ENCODE results near the gene APC2. TPM values are rescaled to one million over a fixed set of nuclear protein-coding genes. Genes with fewer than 3 reads are reported as not detected.

APC2 gene
- total RNA-seq, 4 donors from 2014 or later: 0.42 to 1.8 (median 1.2) TPM

DNA sequence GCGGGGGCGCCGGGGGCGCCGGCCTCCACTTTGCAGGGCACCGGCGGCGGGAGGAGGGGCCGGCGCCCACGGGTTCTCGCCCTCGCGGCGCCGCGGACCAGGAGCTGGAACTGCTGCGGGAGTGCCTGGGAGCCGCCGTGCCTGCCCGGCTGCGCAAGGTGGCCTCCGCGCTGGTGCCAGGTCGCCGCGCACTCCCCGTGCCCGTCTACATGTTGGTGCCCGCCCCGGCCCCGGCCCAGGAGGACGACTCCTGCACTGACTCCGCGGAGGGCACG, 17.2 kb downstream of the APC2 start:
- TF ChIP-seq POLR2A (IDR thresholded peaks at IDR 0.05; ENCODE audit: low read depth): no peak
- no peak for TF ChIP-seq POLR2AphosphoS5 (IDR thresholded peaks at IDR 0.05)
- TF ChIP-seq, protein P1, sequence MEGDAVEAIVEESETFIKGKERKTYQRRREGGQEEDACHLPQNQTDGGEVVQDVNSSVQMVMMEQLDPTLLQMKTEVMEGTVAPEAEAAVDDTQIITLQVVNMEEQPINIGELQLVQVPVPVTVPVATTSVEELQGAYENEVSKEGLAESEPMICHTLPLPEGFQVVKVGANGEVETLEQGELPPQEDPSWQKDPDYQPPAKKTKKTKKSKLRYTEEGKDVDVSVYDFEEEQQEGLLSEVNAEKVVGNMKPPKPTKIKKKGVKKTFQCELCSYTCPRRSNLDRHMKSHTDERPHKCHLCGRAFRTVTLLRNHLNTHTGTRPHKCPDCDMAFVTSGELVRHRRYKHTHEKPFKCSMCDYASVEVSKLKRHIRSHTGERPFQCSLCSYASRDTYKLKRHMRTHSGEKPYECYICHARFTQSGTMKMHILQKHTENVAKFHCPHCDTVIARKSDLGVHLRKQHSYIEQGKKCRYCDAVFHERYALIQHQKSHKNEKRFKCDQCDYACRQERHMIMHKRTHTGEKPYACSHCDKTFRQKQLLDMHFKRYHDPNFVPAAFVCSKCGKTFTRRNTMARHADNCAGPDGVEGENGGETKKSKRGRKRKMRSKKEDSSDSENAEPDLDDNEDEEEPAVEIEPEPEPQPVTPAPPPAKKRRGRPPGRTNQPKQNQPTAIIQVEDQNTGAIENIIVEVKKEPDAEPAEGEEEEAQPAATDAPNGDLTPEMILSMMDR (IDR thresholded peaks at IDR 0.05): no peak
- no peak for TF ChIP-seq EP300 (IDR thresholded peaks at IDR 0.05)
- peaks cover 51 to 72% (median 66%) of the 10 kb centered on the region in 4 donors for H3K4me1 ChIP-seq
- peaks cover 0 to 2% (median 0%) of the 10 kb centered on the region in 4 donors for H3K36me3 ChIP-seq
- intact Hi-C loops (cut with DNase I): no loop called here
- no peak for DNase-seq (ENCODE audit: extremely low spot score)
- WGBS: no CpG with 5 or more reads among the region's 36 CpGs
- H3K27me3 ChIP-seq: peaks cover 31 to 90% (median 58%) of the 10 kb centered on the region in 4 donors
- H3K27ac ChIP-seq (replicated peaks in 1 of 4): no peak overlapping the region
- no peaks in the 10 kb centered on the region for H3K9me3 ChIP-seq
- peak overlapping the region in 2 of 4 donors; percentile 49 for H3K4me3 ChIP-seq

DNA sequence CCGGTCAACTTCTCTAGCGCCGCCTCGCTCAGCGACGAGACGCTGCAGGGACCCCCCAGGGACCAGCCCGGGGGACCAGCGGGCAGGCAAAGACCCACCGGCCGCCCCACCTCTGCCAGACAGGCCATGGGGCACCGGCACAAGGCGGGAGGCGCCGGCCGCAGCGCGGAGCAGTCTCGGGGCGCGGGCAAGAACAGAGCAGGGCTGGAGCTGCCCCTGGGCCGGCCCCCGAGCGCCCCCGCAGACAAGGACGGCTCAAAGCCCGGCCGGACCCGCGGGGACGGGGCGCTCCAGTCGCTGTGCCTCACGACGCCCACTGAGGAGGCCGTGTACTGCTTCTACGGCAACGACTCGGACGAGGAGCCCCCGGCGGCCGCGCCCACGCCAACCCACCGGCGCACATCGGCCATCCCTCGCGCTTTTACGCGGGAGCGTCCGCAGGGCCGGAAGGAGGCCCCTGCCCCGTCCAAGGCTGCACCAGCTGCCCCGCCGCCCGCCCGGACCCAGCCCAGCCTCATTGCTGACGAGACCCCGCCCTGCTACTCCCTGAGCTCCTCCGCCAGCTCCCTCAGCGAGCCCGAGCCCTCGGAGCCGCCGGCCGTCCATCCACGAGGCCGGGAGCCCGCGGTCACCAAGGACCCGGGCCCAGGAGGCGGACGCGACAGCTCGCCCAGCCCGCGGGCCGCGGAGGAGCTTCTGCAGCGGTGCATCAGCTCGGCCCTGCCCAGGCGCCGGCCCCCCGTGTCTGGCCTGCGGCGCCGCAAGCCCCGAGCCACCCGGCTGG, 17.8 kb downstream of the APC2 start:
- TF ChIP-seq EP300 (IDR thresholded peaks at IDR 0.05): no peak
- TF ChIP-seq, protein P1 (IDR thresholded peaks at IDR 0.05): no peak
- no peak for TF ChIP-seq POLR2AphosphoS5 (IDR thresholded peaks at IDR 0.05)
- no peak for TF ChIP-seq POLR2A (IDR thresholded peaks at IDR 0.05; ENCODE audit: low read depth)
- H3K4me3 ChIP-seq: peak overlapping the region in 3 of 4 donors; percentile 49 to 59 (median 49)
- WGBS: no CpG with 5 or more reads among the region's 92 CpGs
- DNase-seq (ENCODE audit: extremely low spot score): no peak
- intact Hi-C loops (cut with DNase I): no loop called here
- peaks cover 32 to 95% (median 64%) of the 10 kb centered on the region in 4 donors for H3K27me3 ChIP-seq
- H3K27ac ChIP-seq (replicated peaks in 1 of 4): no peak overlapping the region
- H3K9me3 ChIP-seq: no peaks in the 10 kb centered on the region
- H3K4me1 ChIP-seq: peaks cover 51 to 78% (median 72%) of the 10 kb centered on the region in 4 donors
- H3K36me3 ChIP-seq: peaks cover 0 to 2% (median 0%) of the 10 kb centered on the region in 4 donors

DNA sequence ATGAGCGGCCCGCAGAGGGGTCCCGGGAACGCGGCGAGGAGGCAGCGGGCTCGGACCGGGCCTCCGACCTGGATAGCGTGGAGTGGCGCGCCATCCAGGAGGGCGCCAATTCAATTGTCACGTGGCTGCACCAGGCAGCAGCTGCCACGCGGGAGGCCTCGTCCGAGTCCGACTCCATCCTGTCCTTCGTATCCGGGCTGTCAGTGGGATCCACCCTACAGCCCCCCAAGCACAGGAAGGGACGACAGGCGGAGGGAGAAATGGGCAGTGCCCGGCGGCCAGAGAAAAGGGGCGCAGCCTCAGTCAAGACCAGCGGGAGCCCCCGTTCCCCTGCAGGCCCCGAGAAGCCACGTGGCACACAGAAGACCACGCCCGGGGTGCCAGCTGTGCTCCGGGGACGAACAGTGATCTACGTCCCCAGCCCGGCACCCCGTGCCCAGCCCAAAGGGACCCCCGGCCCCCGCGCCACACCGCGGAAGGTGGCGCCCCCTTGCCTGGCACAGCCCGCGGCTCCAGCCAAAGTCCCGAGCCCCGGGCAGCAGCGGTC, 18.4 kb downstream of the APC2 start:
- H3K27ac ChIP-seq (replicated peaks in 1 of 4): no peak overlapping the region
- no peaks in the 10 kb centered on the region for H3K9me3 ChIP-seq
- peak overlapping the region; percentile 46 to 59 (median 49) for H3K4me3 ChIP-seq
- 11% methylated on average over 8 of the region's 49 CpGs for WGBS
- intact Hi-C loops (cut with DNase I): no loop called here
- H3K4me1 ChIP-seq: peaks cover 54 to 84% (median 78%) of the 10 kb centered on the region in 4 donors
- DNase-seq (ENCODE audit: extremely low spot score): no peak
- peaks cover 32 to 96% (median 69%) of the 10 kb centered on the region in 4 donors for H3K27me3 ChIP-seq
- no peak for TF ChIP-seq POLR2AphosphoS5 (IDR thresholded peaks at IDR 0.05)
- H3K36me3 ChIP-seq: peaks cover 0 to 2% (median 0%) of the 10 kb centered on the region in 4 donors

DNA sequence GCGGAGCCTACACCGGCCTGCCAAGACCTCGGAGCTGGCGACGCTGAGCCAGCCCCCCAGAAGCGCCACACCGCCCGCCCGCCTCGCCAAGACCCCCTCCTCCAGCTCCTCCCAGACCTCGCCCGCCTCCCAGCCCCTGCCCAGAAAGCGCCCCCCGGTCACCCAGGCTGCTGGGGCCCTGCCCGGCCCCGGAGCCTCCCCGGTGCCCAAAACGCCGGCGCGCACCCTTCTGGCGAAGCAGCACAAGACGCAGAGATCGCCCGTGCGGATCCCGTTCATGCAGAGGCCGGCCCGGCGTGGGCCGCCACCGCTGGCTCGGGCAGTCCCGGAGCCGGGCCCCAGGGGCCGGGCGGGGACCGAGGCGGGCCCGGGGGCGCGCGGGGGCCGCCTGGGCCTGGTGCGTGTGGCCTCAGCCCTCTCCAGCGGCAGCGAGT, 18.9 kb downstream of the APC2 start:
- Histone ChIP-seq H3K9me3 (no peaks in the 10 kb centered on the region), H3K27ac (replicated peaks in 1 of 4) (no peak overlapping the region), H3K36me3 (peaks cover 0 to 3% (median 0%) of the 10 kb centered on the region in 4 donors), H3K27me3 (peaks cover 32 to 98% (median 71%) of the 10 kb centered on the region in 4 donors), H3K4me1 (peaks cover 54 to 89% (median 82%) of the 10 kb centered on the region in 4 donors), H3K4me3 (peak overlapping the region; percentile 46 to 59 (median 49))
- TF ChIP-seq, protein P1 (IDR thresholded peaks at IDR 0.05): no peak
- no peak for TF ChIP-seq POLR2A (IDR thresholded peaks at IDR 0.05; ENCODE audit: low read depth)
- TF ChIP-seq EP300 (IDR thresholded peaks at IDR 0.05): no peak
- no peak for TF ChIP-seq POLR2AphosphoS5 (IDR thresholded peaks at IDR 0.05)
- intact Hi-C loops (cut with DNase I): no loop called here
- WGBS: 4% methylated on average over 9 of the region's 47 CpGs
- no peak for DNase-seq (ENCODE audit: extremely low spot score)

DNA sequence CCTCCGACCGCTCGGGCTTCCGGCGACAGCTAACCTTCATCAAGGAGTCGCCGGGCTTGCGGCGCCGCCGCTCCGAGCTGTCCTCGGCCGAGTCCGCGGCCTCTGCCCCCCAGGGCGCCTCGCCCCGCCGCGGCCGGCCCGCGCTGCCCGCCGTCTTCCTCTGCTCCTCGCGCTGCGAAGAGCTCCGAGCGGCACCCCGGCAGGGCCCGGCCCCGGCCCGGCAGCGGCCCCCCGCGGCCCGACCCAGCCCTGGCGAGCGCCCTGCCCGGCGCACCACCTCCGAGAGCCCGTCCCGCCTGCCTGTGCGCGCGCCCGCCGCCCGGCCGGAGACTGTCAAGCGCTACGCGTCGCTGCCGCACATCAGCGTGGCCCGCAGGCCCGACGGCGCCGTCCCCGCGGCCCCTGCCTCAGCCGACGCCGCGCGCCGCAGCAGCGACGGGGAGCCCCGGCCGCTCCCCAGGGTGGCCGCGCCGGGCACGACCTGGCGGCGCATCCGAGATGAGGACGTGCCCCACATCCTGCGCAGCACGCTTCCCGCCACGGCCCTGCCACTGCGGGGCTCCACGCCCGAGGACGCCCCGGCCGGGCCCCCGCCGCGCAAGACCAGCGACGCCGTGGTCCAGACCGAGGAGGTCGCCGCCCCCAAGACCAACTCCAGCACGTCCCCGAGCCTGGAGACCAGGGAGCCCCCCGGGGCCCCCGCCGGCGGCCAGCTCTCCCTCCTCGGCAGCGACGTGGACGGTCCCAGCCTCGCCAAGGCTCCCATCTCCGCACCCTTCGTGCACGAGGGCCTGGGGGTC, 19.5 kb downstream of the APC2 start:
- WGBS: 12% methylated on average over 32 of the region's 117 CpGs
- H3K36me3 ChIP-seq: peaks cover 0 to 10% (median under 1%) of the 10 kb centered on the region in 4 donors
- no peak for DNase-seq (ENCODE audit: extremely low spot score)
- H3K4me1 ChIP-seq: peaks cover 58 to 95% (median 85%) of the 10 kb centered on the region in 4 donors
- peak overlapping the region; percentile 46 to 59 (median 49) for H3K4me3 ChIP-seq
- H3K9me3 ChIP-seq: no peaks in the 10 kb centered on the region
- H3K27ac ChIP-seq (replicated peaks in 1 of 4): no peak overlapping the region
- intact Hi-C loops (cut with DNase I): no loop called here
- H3K27me3 ChIP-seq: peaks cover 32 to 100% (median 71%) of the 10 kb centered on the region in 4 donors
- TF ChIP-seq EP300 (IDR thresholded peaks at IDR 0.05) (no peak), POLR2AphosphoS5 (IDR thresholded peaks at IDR 0.05) (no peak), POLR2A (IDR thresholded peaks at IDR 0.05; ENCODE audit: low read depth) (no peak)
- TF ChIP-seq, protein P1 (IDR thresholded peaks at IDR 0.05): no peak
